Transverse colon (tissue), 4 donors: ENCODE data around the gene HSDL2. TPM values are rescaled to one million over a fixed set of nuclear protein-coding genes. Genes with fewer than 3 reads are reported as not detected.
A peak's percentile ranks its signal among the peaks of the same experiment; 100 is the strongest.

Experiments
- DNase-seq: peaks from one replicate; pipeline ENCODE4 v3.0.0-alpha.2; 2019
- H3K27ac ChIP-seq, 4 donors: fragments of 200-600 bp; sonication (generic); 2 replicates each; pipeline ENCODE4 v1.5.1; 2016 to 2018; ENCODE audit warnings: inconsistent platforms in 4 of 4
- H3K27me3 ChIP-seq: fragments of 200-600 bp; sonication (generic); 2 replicates; pipeline ENCODE4 v1.5.1; 2017; ENCODE audit warnings: inconsistent platforms
- H3K36me3 ChIP-seq, 4 donors: fragments of 200-600 bp; sonication (generic); 2 replicates each; pipeline ENCODE4 v1.5.1; 2017 to 2019; ENCODE audit warnings: inconsistent platforms in 4 of 4
- H3K4me1 ChIP-seq, 4 donors: fragments of 200-600 bp; sonication (generic); 2 replicates each; pipeline ENCODE4 v1.5.1; 2017 to 2020; ENCODE audit warnings: inconsistent platforms in 4 of 4
- H3K4me3 ChIP-seq, 4 donors: fragments of 200-600 bp; sonication (generic); 1 replicate in 1 of 4; 2 replicates in 3 of 4; pipeline versions ENCODE4 v1.5.1 to v1.6.1; 2017 to 2019; ENCODE audit warnings: inconsistent platforms in 4 of 4
- H3K9me3 ChIP-seq, 2 donors: fragments of 200-600 bp; sonication (generic); 2 replicates each; pipeline ENCODE4 v1.5.1; 2017 to 2019; ENCODE audit warnings: inconsistent platforms in 2 of 2
- CTCF ChIP-seq, 5 experiments: fragments of 200-600 bp in 3 of 5; fragments of 450-650 bp in 2 of 5; sonication (generic) in 3 of 5; IDR thresholded peaks; 1 replicate in 2 of 5; 2 replicates in 3 of 5; pipeline ENCODE4 v1.5.1; 2016 to 2017; ENCODE audit warnings: antibody characterized with exemption in 5 of 5, inconsistent platforms in 3 of 5, mild to moderate bottlenecking in 2 of 5, moderate library complexity in 1 of 5
- EP300 ChIP-seq: sonication (generic); formaldehyde crosslinking; IDR thresholded peaks from one replicate; pipeline ENCODE4 v1.6.1; 2017; ENCODE audit warnings: antibody characterized with exemption, low read depth
- POLR2A ChIP-seq: fragments of 450-650 bp; IDR thresholded peaks from one replicate; pipeline ENCODE4 v1.6.1; 2016; ENCODE audit warnings: antibody characterized with exemption, mild to moderate bottlenecking, moderate library complexity
- POLR2AphosphoS5 ChIP-seq, 3 donors: sonication (generic); formaldehyde crosslinking; IDR thresholded peaks; one replicate each; pipeline ENCODE4 v1.6.1; 2016; ENCODE audit warnings: antibody characterized with exemption in 3 of 3
- WGBS, 2 donors: methylation state at CpG; one replicate each; pipeline ENCODE4 v1.1.5; 2018; ENCODE audit warnings: low coverage in 1 of 2; 5-methylcytosine and 5-hydroxymethylcytosine counted together
- in situ Hi-C, 4 donors: fragments of 200-750 bp; cut with MboI; loops; one replicate each; pipeline versions ENCODE4 v1.15.0 to v1.15.1; 2017; ENCODE audit warnings: low sequenced_read_pairs in 3 of 4, low pct_ligation_motif_present in 1 of 4, low pct_unique_long_range_greater_than_20kb in 1 of 4
- intact Hi-C: fragments of 100-400 bp; cut with DNase I; formaldehyde crosslinking; loops from one replicate; pipeline ENCODE4 v1.15.1; 2023; ENCODE audit warnings: low total_unique reads
- total RNA-seq, 4 donors: library from RNA; depleted of rRNA; stranded (reverse); fragments of >200 nt; gene quantifications; one replicate each; pipeline ENCODE4 v1.1.0, GENCODE V29; 2016

HSDL2 gene
- total RNA-seq, 4 donors from 2014 or later: 24.9 to 46.4 (median 28.8) TPM

GRCh38 chr9:112379177-112380101 lies 469 bp upstream of the HSDL2 start:
- in situ Hi-C loops (loop anchor here in 1 of 4 donors (25.0 kb wide), 1 partner anchor 333 kb away; the partner anchor contains the start of gene INIP), intact Hi-C loops (no loop called here)
- Histone ChIP-seq H3K4me3 (peak overlapping the region; percentile 51 to 83 (median 72)), H3K36me3 (no peaks in the 10 kb centered on the region), H3K27ac (peak overlapping the region; percentile 98 to 100 (median 98)), H3K9me3 (no peaks in the 10 kb centered on the region), H3K4me1 (peaks cover 4 to 49% (median 34%) of the 10 kb centered on the region in 4 donors), H3K27me3 (no peaks in the 10 kb centered on the region)
- WGBS, 2 donors: 0 to 2% methylated on average over 2 to 40 of the region's 57 CpGs
- DNase-seq: peak; percentile 100
- no peak for TF ChIP-seq CTCF (IDR thresholded peaks at IDR 0.05)
- TF ChIP-seq EP300: no peak
- TF ChIP-seq POLR2AphosphoS5 (IDR thresholded peaks at IDR 0.05): peak; percentile 94 to 98 (median 98)
- peak; percentile 97 for TF ChIP-seq POLR2A

GRCh38 chr9:112380825-112381221 lies 915 bp downstream of the HSDL2 start:
- H3K27me3 ChIP-seq: no peaks in the 10 kb centered on the region
- 22 to 33% methylated on average over 6 to 7 of the region's 7 CpGs for WGBS, 2 donors

GRCh38 chr9:112382066-112382465 lies 2.2 kb downstream of the HSDL2 start:
- in situ Hi-C loops (loop anchor here in 1 of 4 donors (25.0 kb wide), 1 partner anchor 330 kb away; the partner anchor contains the start of gene INIP), intact Hi-C loops (no loop called here)
- Histone ChIP-seq H3K4me3 (no peak overlapping the region), H3K27ac (no peak overlapping the region), H3K36me3 (no peaks in the 10 kb centered on the region), H3K27me3 (no peaks in the 10 kb centered on the region), H3K9me3 (no peaks in the 10 kb centered on the region), H3K4me1 (peaks cover 4 to 58% (median 35%) of the 10 kb centered on the region in 4 donors)
- no peak for DNase-seq
- TF ChIP-seq CTCF (IDR thresholded peaks at IDR 0.05) (no peak), EP300 (no peak)
- WGBS, 2 donors: 96 to 100% methylated on average over 1 to 7 of the region's 7 CpGs

More at GRCh38 chr9:112380825-112381221, 915 bp downstream of the HSDL2 start:
- H3K9me3 ChIP-seq: no peaks in the 10 kb centered on the region
- peak overlapping the region; percentile 51 to 83 (median 72) for H3K4me3 ChIP-seq
- no peaks in the 10 kb centered on the region for H3K36me3 ChIP-seq
- intact Hi-C loops: no loop called here
- no peak for DNase-seq
- no peak for TF ChIP-seq CTCF (IDR thresholded peaks at IDR 0.05)
- peak in 2 of 3 donors; percentile 7 to 10 for TF ChIP-seq POLR2AphosphoS5 (IDR thresholded peaks at IDR 0.05)
- in situ Hi-C loops: loop anchor here in 1 of 4 donors (25.0 kb wide), 1 partner anchor 331 kb away; the partner anchor contains the start of gene INIP
- peaks cover 4 to 58% (median 39%) of the 10 kb centered on the region in 4 donors for H3K4me1 ChIP-seq
- H3K27ac ChIP-seq: peak overlapping the region; percentile 98 to 100 (median 98)
